GM12874 (cell line): ENCODE results near the gene GRIK4.
A peak's percentile ranks its signal among the peaks of the same experiment; 100 is the strongest.

ENCODE experiments used
- TF ChIP-seq, protein P1 (sequence below): IDR thresholded peaks from 2 replicates; pipeline ENCODE4 v1.5.1; 2011; ENCODE audit warnings: low read depth, mild to moderate bottlenecking, control low read depth, low read length, moderate library complexity; ENCODE audit not compliant: insufficient read depth

The GRIK4 gene

DNA sequence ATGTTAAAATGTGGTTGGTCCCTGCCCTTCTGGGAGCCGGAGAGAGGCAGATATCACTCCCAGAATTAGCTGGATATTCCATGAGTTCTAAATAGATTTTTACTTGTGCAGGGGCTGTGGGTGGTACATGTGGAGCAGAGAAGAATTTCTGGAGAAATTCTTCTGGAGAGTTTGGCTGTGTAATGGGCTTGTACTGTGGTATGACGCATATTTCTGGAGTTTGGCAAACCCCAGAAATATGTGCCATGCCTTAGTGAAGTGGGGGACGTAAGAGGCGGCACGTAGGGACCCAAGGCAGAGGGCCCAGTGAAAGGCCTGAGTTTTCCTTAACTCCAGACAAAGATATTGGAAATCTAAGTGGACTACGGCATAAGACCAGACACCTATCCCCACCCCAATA is 461.1 kb downstream of the GRIK4 start:
- TF ChIP-seq, protein P1, sequence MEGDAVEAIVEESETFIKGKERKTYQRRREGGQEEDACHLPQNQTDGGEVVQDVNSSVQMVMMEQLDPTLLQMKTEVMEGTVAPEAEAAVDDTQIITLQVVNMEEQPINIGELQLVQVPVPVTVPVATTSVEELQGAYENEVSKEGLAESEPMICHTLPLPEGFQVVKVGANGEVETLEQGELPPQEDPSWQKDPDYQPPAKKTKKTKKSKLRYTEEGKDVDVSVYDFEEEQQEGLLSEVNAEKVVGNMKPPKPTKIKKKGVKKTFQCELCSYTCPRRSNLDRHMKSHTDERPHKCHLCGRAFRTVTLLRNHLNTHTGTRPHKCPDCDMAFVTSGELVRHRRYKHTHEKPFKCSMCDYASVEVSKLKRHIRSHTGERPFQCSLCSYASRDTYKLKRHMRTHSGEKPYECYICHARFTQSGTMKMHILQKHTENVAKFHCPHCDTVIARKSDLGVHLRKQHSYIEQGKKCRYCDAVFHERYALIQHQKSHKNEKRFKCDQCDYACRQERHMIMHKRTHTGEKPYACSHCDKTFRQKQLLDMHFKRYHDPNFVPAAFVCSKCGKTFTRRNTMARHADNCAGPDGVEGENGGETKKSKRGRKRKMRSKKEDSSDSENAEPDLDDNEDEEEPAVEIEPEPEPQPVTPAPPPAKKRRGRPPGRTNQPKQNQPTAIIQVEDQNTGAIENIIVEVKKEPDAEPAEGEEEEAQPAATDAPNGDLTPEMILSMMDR = no peak

DNA sequence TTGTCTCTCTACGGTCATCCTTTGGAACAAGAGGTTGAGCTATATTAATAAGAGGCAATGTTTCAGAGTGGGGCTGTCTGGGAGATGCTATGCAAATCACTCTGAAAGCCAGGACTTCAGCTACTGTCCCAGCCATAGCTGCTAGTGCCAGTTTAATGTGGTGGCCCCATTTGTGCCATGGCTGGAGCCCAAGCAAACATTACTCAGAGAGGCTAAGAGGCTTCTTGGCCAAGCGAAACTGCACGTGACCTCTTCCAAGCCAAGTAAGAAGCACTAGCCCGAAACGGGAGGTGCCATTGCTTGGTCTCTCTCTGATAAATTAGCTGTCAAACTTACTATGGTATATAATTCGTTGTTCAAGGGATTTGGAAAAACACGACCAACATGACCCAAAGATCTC is 462.0 kb downstream of the GRIK4 start:
- TF ChIP-seq, protein P1 = no peak

DNA sequence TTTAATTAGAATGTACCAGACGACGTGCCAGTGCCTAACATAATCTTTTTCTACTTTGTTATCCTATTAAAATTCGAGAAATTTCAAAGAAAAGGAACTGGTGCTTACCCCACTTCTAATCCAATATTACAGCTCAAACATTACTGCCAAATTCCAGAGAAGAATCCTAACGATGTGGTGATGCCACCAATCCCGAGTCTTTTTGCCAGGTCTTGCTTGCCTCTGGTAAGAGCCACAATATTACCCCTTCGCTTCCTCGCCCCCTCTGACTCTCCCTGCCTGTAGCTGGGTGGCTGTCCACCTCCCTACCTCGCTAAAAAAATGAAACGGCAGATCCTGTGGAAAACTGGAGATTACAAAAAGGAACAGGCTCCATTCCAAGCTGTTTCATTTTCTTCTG is 462.9 kb downstream of the GRIK4 start:
- TF ChIP-seq, protein P1 = no peak

DNA sequence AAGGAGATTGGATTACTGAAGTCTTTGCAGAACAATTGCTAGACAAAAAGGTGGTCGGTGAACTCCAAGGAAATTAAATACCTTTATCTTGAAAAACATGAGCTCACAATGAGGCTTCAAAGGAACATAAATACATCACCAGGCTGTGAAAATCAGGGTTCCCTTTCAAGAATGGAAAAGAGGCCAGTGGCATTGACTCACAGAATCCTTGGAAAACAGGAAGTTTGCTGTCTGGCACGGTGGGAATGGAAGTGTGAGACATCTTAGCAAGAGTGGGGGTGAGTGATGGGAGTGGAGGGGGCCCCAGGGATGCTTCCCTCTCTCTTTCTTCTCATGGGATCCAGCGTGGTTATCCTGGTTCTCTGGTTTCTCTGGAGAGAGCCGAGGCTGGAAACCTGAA is 463.4 kb downstream of the GRIK4 start:
- TF ChIP-seq, protein P1 = no peak

DNA sequence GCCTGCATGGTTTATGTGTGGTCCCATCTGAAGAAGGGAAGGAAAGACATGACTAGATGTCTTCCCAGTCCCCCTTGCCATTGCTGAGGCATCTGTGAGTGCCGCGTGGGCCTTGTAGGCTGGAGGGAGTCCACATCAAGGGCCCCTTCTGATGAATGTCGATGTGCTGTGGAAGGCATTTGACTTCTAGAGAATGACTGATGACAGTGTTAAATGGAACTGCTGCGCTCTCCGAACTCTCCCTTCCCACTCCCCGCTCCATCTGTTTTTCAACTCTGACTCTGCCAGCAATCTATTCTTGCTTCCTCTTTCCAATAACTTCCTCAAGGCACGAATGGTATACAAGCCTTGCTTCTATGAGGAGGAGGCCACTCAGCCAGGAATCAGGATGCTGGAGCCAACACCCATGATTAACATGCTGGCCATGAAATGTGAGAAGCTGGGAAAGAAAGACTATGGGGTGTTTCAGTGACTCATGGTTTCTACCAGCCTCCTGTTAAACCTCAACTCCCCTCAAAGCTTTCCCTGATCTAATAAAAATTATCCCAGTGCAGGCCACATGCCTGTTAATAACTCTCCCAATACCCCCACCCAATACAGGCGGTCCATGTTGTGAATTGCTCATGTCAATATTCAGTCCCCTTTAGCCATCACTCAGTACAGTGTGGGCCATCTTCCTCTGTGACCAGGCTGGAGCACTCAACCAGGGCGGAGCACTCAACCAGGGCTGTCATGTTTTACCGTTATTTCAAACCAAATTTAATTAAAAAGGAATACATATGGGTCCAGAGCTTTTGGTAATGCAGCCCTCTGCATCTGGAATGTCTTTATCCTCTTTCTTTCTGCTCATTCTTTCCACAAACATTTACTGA is 466.0 kb downstream of the GRIK4 start:
- TF ChIP-seq, protein P1 = no peak

DNA sequence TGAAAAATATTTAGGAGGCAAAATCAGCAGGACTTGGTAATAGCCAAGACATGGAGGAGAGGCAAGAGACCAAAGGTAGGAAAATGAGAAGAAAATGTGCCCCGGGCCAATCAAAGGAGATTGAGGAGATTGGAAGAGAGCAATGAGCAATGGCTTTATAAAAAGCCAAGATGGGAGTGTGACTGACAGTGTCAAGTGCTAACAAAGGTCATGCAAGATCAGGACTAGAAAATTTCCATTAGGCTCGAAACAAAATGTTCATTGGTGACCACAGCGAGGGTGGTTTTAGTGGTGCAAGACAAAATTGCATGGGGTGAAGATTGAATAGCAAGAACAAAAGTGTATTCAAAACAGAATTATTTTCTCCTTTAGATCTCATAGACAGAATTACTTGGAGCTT is 467.2 kb downstream of the GRIK4 start:
- TF ChIP-seq, protein P1 = no peak

DNA sequence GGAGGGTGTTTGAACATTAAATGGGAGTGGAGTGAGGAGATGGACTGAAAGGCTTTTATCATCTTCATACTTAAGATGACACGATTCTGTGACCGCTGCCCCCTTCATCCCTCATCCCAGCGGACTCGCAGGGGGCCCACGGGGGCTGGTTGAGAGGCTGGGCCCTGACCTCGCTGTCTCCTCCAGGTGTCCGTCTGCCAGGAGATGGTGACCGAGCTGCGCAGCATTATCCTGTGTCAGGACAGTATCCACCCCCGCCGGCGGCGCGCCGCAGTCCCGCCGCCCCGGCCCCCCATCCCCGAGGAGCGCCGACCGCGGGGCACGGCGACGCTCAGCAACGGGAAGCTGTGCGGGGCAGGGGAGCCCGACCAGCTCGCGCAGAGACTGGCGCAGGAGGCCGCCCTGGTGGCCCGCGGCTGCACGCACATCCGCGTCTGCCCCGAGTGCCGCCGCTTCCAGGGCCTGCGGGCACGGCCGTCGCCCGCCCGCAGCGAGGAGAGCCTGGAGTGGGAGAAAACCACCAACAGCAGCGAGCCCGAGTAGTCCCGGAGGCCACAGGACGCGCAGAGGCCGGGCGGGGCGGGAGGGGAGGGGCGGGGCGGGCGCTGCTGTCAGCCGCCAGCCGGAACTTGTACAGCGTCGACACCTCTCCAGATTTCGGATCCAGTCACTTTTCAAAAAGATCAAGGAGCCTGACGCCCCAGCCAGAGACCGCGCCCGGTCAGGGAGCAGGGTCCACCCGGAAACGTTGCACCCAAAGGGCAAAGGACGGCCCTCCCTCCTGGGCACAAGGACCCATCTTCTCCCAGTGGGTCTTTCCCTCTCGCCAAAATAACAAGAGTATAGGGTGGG is 474.4 kb downstream of the GRIK4 start:
- TF ChIP-seq, protein P1 = peak; percentile 34; the same call in 1 of the 2 replicates
